OCI-LY7 (cell line): ENCODE measurements around the gene MMAB. TPM values are rescaled to one million over a fixed set of nuclear protein-coding genes. Genes with fewer than 3 reads are reported as not detected.

Experiments
- BruUV-seq: library from RNA; stranded (reverse); fragments of 400-500 nt; replicated peaks from 2 replicates; lab custom pipeline; 2021; lab: Mats Ljungman, UMichigan
- CTCF ChIA-PET: fragments of 300-600 bp; sonication (Branson Sonifier 250); formaldehyde crosslinking; loops from one replicate; lab custom pipeline; 2022; ENCODE audit warnings: antibody characterized with exemption; ENCODE audit not compliant: unreplicated experiment; lab: Charles Lee
- POLR2A ChIA-PET: fragments of 300-600 bp; sonication (Branson Sonifier 250); formaldehyde crosslinking; loops from one replicate; lab custom pipeline; 2022; ENCODE audit warnings: antibody characterized with exemption; lab: Charles Lee
- DNase-seq: peaks from one replicate; pipeline ENCODE4 v3.0.0-alpha.2; 2015; ENCODE audit warnings: low spot score
- H2AFZ ChIP-seq: fragments of 200-600 bp; sonication (generic), shearing (Covaris generic); 2 replicates; pipeline ENCODE4 v1.6.1; 2014; ENCODE audit warnings: mild to moderate bottlenecking, antibody characterized with exemption, low read length, moderate library complexity
- H3K27ac ChIP-seq: fragments of 200-600 bp; sonication (generic); 2 replicates; pipeline ENCODE4 v1.5.1; 2014; ENCODE audit warnings: mixed run types, low read depth, mild to moderate bottlenecking, moderate library complexity, low read length, inconsistent platforms; ENCODE audit not compliant: poor library complexity, severe bottlenecking
- H3K36me3 ChIP-seq: fragments of 200-600 bp; sonication (generic); 2 replicates; pipeline ENCODE4 v1.6.1; 2014; ENCODE audit warnings: mild to moderate bottlenecking, antibody characterized with exemption, low read length, moderate library complexity, mixed read lengths; ENCODE audit not compliant: insufficient read depth
- H3K4me1 ChIP-seq: fragments of 200-600 bp; sonication (generic); 2 replicates; pipeline ENCODE4 v1.5.1; 2014; ENCODE audit warnings: mild to moderate bottlenecking, low read length; ENCODE audit not compliant: insufficient read depth, poor library complexity, severe bottlenecking
- H3K4me2 ChIP-seq: fragments of 200-600 bp; sonication (generic); 2 replicates; pipeline ENCODE4 v1.6.1; 2014; ENCODE audit warnings: mild to moderate bottlenecking, low read length
- H3K4me3 ChIP-seq: fragments of 200-600 bp; sonication (generic); 2 replicates; pipeline ENCODE4 v1.5.1; 2014; ENCODE audit warnings: mild to moderate bottlenecking, low read depth, low read length; ENCODE audit not compliant: poor library complexity, severe bottlenecking
- H3K79me2 ChIP-seq: fragments of 200-600 bp; sonication (generic); 2 replicates; pipeline ENCODE4 v1.6.1; 2016; ENCODE audit warnings: low read depth, mild to moderate bottlenecking, low read length, moderate library complexity, mixed read lengths; ENCODE audit not compliant: insufficient read depth
- H3K9me2 ChIP-seq: fragments of 200-600 bp; sonication (generic); 2 replicates; pipeline ENCODE4 v1.6.1; 2016; ENCODE audit warnings: mild to moderate bottlenecking, low read length, mixed read lengths; ENCODE audit not compliant: insufficient read depth
- H3K9me3 ChIP-seq: fragments of 200-600 bp; sonication (generic); 2 replicates; pipeline ENCODE4 v1.6.1; 2014; ENCODE audit warnings: mild to moderate bottlenecking, mixed run types, low read length, mixed read lengths
- H4K20me1 ChIP-seq: fragments of 200-600 bp; sonication (generic); 2 replicates; pipeline ENCODE4 v1.6.1; 2014; ENCODE audit warnings: mild to moderate bottlenecking, antibody characterized with exemption, low read length, moderate library complexity, mixed read lengths; ENCODE audit not compliant: insufficient read depth
- CTCF ChIP-seq: fragments of 200-600 bp; sonication (generic); conservative IDR thresholded peaks from 2 replicates; pipeline ENCODE4 v1.5.1; 2014; ENCODE audit warnings: mild to moderate bottlenecking, antibody characterized with exemption, low read length, moderate library complexity, mixed read lengths
- EZH2phosphoT487 ChIP-seq: fragments of 200-600 bp; sonication (generic); IDR thresholded peaks from 2 replicates; pipeline ENCODE4 v1.6.1; 2018; ENCODE audit warnings: low read depth, borderline replicate concordance, mild to moderate bottlenecking, mixed run types, antibody characterized with exemption, low read length, moderate library complexity, mixed read lengths
- intact Hi-C: fragments of 100-400 bp; cut with micrococcal nuclease; formaldehyde crosslinking; loops from one replicate; pipeline ENCODE4 v1.10.0; 2022; ENCODE audit not compliant: unreplicated experiment
- total RNA-seq, 2 experiments: library from RNA; depleted of rRNA in 1 of 2; stranded (reverse); fragments of >200 nt in 1 of 2; shearing (Covaris generic) in 1 of 2; gene quantifications; 2 replicates each; pipeline ENCODE4 v1.2.3, GENCODE V29; 2014 to 2022

Gene MMAB
- total RNA-seq, 2 experiments from 2014 or later: 59.8 to 90.0 TPM

GRCh38 chr12:109510196-109510595 is 63.1 kb downstream of the MMAB start:
- Histone ChIP-seq H3K27ac (no peak overlapping the region), H3K9me2 (no peaks in the 10 kb centered on the region), H4K20me1 (no peaks in the 10 kb centered on the region), H2AFZ (no peak overlapping the region), H3K4me1 (no peaks in the 10 kb centered on the region), H3K4me3 (no peak overlapping the region), H3K4me2 (no peak overlapping the region), H3K9me3 (no peaks in the 10 kb centered on the region), H3K79me2 (no peaks in the 10 kb centered on the region), H3K36me3 (peaks cover 70% of the 10 kb centered on the region)
- BruUV-seq: no TSS peak
- ChIA-PET CTCF (interaction anchor here (0.8 kb wide), 1 partner anchor 9 kb away, joined by 3 read pairs; no protein-coding TSS in a partner anchor), POLR2A (no interaction called here)
- TF ChIP-seq EZH2phosphoT487: no peak
- TF ChIP-seq CTCF: no peak
- intact Hi-C loops: no loop called here
- no peak for DNase-seq

GRCh38 chr12:109504068-109504467 is 69.2 kb downstream of the MMAB start:
- Histone ChIP-seq H3K4me3 (no peak overlapping the region), H3K9me2 (no peaks in the 10 kb centered on the region), H3K4me2 (no peak overlapping the region), H3K4me1 (no peaks in the 10 kb centered on the region), H2AFZ (no peak overlapping the region), H3K27ac (no peak overlapping the region), H3K79me2 (no peaks in the 10 kb centered on the region), H3K9me3 (no peaks in the 10 kb centered on the region), H3K36me3 (peaks cover 85% of the 10 kb centered on the region), H4K20me1 (no peaks in the 10 kb centered on the region)
- CTCF ChIA-PET: interaction anchor here (0.5 kb wide), 1 partner anchor 14 kb away, joined by 3 read pairs; no protein-coding TSS in a partner anchor
- no peak for TF ChIP-seq CTCF
- no peak for TF ChIP-seq EZH2phosphoT487
- no peak for DNase-seq
- intact Hi-C loops: no loop called here
- POLR2A ChIA-PET: no interaction called here
- no TSS peak for BruUV-seq

Other genes starting within 250 kb of the MMAB start
- 0.28 and 5.4 TPM in 2 replicates for gene MYO1H, start 225.6 kb downstream of the MMAB start, total RNA-seq (2014; rRNA removed; shearing (Covaris generic))
- 0.11 and 0.59 TPM in 2 replicates for gene MYO1H, start 225.6 kb downstream of the MMAB start, total RNA-seq (2022)
- 26.4 and 28.1 TPM in 2 replicates for gene KCTD10, start 96.2 kb downstream of the MMAB start, total RNA-seq (2014; rRNA removed; shearing (Covaris generic))
- 43.5 and 45.7 TPM in 2 replicates for gene KCTD10, start 96.2 kb downstream of the MMAB start, total RNA-seq (2022)
- gene UBE3B, start 95.9 kb downstream of the MMAB start, total RNA-seq (2014; rRNA removed; shearing (Covaris generic)): 21.2 and 32.6 TPM in 2 replicates
- 27.8 and 32.7 TPM in 2 replicates for gene UBE3B, start 95.9 kb downstream of the MMAB start, total RNA-seq (2022)
- 20.0 and 27.0 TPM in 2 replicates for gene MVK, start 290 bp upstream of the MMAB start, total RNA-seq (2014; rRNA removed; shearing (Covaris generic))
- gene MVK, start 290 bp upstream of the MMAB start, total RNA-seq (2022): 35.2 and 47.4 TPM in 2 replicates
- 0.33 and 0.98 TPM in 2 replicates for gene FAM222A, start 140.3 kb upstream of the MMAB start, total RNA-seq (2014; rRNA removed; shearing (Covaris generic))
- gene FAM222A, start 140.3 kb upstream of the MMAB start, total RNA-seq (2022): 1.8 and 2.4 TPM in 2 replicates